Activated CD4-positive, alpha-beta T cell treated with anti-CD3 and anti-CD28 coated beads, Interleukin-2, Interleukin-4, amounts not matched to agents 100 ng/mL and 50 ng/mL, durations not matched to agents 16 hours and 8 hours (primary cell): Measurements from ENCODE around the gene BIK.

Experiments used
- DNase-seq: peaks from one replicate; pipeline ENCODE4 v3.0.0-alpha.2; 2020; ENCODE audit warnings: low spot score

Gene BIK

DNA sequence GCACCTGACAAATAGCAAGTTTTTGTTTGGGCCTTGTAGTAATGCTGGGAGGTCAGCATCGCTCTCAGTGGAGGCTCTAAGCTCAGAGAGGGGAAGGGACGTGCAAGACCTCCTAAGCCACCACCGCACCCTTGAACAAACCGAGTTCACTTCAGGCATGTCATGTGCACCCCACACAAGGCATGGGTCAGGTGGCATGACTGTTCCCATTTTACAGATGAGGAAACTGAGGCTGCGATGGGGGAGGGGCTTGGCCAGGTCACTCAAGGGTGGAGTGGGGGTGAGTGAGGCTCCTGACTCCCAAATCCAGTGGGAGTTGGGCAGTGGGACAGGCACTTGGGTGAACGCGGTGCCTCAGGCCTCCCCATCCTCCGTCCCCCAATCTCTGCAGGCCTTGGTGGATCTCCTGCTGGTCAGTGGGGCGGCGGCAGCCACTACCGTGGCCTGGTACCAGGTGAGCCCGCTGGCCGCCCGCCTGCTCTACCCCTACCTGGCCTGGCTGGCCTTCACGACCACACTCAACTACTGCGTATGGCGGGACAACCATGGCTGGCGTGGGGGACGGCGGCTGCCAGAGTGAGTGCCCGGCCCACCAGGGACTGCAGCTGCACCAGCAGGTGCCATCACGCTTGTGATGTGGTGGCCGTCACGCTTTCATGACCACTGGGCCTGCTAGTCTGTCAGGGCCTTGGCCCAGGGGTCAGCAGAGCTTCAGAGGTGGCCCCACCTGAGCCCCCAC, 52.0 kb downstream of the BIK start:
- no peak for DNase-seq

DNA sequence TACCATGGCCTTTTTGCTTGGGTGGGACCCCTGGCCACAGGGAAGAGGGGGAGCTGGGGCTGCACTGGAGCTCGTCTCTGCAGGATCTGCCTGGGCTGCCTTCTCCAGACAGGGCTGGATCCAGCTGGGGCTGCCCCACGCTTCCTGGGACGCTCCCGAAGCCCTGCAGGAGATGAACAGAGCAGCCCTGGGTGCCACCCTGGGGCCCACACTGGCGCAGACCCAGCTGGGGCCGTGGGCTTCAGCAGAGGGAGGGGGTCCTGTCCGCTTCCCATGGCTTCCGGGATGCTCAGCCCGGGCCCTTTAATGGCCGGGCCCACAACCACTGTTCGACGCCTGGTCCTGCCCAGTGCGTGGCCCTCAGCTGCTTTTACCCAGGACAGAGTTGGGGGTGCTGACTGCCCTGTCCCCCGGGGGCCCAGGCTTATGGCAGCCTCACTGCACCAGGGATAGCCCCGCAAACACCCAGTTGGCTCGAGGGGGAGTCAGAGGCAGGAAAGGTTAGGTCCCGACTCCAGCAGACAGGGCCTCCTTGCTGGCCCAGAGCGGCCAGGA, 52.8 kb downstream of the BIK start:
- no peak for DNase-seq

DNA sequence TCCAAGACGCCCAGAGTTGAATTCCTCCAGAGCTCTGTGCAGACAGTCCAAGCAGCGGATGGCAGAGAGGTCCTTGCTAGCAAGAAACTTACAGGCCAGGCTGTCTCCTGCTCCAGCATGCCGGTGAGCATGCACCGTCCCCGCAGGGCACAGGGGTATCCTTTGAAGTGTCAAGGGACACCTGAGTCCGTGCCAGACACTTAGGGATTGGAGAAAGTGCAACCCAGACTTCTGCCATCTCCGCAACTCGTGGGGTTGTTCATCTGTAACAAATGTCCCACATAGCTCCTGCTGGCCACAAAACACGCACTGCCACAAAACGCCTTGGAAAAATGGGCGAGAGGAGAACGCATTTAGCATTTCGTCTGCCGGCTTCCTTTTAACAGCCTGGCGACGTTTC, 54.1 kb downstream of the BIK start:
- DNase-seq: no peak

DNA sequence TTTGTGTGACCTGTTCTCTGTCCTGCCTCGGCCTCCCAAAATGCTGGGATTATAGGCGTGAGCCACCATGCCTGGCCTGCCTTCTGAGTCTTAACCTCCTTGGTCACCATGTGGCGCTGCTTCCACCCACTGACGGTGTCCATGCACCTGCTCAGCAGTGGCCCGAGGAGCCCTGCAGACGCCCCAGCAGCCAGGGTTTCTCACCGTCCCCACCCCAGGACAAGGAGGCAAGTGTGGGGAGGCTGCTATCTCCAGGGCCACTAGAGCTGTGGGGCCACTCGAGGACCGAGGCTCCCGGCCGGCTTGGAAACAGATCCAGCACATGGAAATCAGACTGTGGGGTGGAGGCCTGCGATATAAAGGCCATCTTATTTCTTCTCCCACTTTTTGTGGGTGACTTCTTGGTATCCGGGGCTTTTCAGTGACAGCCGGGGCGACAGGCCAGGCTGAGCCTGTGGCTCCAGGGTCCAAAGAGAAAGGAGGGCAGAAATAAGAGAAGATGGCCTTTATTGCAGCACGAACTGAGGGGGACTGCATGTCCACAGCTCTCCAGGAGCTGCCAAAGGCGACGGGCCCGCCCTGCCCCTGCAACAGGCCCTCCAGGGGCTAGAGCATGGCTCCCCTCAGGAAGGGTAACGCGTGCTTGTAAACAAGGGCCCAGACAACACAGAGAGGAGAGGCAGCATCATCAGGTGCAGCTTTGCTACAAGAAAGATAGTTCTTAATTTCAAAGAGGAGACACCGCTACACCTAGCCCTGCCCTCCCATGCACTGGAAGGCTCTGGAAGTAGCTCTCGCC, 55.8 kb downstream of the BIK start:
- no peak for DNase-seq

DNA sequence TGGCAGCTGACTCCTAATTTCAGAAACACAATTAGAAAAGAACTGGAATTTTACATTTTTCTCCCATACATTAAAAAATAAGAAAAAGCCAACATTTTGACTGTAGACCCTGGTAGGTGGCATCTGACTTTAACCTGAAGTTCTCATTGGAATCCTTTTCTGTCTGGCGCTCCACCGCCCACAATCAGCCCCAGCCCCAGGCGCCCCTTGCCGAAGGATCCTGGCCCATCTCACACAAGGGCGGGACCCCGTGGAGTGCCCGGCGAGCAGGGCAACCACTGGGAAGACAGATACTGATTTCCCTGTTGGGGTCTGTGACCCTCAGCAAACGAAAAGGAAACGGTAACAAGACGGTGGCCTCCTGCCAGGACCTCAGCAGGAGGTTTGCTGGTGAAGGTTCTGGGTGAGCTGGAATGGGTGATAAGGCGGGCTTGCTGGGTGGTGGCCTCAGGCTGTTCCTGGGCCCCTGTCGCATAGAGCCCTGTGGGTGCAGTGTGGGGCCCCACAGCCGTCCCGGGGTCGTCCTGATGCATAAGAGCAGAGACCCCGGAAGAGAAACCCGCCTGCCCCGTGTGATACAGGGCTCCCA, 56.5 kb downstream of the BIK start:
- DNase-seq: no peak

DNA sequence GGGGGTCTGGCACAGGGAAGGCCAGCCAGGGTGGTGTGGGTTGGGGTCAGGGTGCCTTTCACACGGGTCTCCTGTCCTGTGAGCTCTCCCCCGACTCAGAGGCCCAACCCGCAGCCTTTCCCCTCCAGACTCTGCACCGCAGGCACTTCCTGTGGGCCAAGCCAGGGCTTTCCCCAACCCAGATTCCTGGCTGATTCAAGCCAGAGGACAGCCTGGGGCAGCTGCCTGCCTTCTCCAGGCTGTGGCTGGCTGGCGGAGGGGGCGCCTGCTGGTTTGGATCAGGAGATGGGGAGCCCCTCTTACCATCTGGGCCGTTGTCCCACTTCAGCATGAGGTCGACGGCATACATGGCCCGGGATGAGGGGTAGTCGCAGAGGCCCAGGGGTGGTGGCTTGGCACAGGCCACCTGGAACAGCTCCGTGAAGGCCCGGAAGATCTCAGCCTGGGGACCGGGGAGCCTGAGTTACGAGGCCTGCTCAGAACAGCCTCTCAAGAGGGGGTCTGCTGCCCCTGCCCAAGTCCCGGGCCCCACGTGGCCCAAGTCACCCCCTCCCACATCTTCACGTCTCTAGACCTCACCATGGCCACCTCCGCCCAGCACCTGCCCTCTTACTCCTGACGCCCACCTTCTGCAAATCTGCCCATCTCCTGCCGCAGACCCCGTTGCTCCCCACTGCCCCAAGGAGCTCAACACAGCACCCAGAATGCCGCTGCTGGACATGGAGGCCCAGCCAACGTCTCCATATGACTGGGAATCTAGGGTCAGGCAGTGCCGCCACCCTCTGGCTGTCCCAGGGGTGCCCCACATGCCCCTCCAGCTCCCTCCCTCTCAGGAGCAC, 58.1 kb downstream of the BIK start:
- DNase-seq: no peak

DNA sequence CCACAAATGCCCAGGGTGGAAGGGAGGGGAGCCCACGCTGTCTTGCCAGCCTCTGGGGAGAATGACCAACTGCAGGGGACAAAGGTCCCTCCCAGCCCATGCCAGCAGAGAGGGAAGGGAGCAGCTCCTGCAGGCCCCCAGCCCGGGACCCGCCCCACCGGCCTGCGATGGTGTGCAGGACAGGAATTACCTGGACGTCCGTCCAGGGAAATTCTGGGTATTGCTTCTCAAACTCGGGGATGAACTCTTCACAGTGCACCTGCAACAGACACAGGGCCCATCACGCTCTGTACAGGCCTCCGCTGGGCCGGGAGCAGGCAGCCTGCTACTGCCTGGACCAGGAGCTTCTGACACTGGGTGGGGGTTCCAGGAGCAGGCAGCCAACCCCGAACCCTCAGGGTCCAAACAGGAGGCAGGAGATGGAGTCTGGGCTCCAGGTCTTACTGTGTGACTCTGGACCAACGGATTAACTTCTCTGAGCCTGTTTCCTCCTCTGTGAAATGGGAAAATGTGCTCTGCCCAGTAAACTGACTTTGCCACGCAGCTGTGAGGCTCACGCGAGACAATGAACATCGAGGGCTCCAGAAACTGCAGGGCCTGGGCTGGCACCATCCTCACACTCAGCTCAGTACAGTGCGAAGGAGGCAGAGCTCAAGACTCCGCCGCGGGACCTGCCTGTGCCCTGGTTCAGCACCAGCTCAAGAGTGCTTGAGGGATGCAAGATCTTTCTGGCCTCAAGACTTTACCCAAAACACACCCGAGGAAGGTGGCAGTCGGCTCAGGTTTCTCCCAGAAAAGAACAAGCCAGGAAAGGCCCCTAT, 59.0 kb downstream of the BIK start:
- no peak for DNase-seq

DNA sequence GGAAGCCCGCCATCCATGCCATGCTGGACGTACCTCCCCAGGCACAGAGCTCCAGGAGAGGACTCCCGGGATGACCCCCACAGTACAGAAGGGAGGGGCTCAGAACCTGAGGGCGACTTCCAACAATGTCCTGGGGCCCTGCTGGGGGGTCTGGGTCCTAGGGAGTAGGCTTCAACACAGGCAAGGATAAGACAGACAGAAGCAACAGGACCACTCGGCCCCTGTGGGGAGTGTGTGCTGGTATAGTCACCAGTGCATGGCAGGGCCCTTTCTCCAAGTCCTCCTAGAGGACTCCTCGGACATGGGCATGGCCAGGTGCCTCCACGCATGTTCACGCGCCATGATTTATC, 59.6 kb downstream of the BIK start:
- DNase-seq: no peak

DNA sequence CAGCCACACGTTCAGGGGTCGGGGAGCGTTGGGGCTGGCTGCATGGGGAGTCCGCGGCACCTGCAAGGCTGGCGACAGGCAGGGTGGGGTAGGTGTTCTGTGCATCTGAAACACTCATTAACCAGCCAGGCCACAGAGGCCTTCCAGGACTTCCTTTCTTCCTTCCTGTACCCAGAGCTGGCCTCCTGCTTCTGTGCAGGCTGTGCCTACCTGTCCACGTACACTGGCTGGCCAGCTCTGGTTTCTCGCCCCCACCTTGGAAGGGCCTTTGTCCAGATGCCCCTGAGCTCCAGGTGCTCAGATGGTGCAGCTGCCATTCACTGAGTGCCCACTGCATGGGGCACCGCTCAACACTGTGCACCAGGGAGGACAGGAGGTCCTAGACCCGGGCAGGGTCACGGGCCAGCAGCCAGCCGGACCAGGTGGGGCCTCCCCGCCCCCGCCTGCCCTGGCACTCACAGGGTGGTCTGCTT, 60.5 kb downstream of the BIK start:
- no peak for DNase-seq

DNA sequence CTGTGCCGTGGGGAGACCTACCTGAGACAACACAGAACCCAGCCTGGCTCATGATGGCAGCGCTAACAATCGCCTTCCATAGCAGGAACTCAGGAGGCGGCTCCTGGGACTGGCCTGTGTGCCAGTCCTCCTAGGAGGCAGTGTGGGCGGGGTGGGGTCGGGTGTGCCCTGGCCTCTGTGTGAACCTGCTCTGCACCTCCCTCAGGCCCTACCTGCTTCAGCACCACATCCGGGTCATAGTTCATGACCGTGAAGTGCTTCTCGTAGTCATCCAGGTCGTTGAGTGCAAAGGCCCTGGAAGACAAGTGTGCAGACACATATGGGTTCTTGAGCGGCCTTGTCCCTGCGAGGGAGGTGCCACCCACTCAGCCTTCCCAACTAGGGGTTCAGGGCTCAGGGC, 61.1 kb downstream of the BIK start:
- no peak for DNase-seq

DNA sequence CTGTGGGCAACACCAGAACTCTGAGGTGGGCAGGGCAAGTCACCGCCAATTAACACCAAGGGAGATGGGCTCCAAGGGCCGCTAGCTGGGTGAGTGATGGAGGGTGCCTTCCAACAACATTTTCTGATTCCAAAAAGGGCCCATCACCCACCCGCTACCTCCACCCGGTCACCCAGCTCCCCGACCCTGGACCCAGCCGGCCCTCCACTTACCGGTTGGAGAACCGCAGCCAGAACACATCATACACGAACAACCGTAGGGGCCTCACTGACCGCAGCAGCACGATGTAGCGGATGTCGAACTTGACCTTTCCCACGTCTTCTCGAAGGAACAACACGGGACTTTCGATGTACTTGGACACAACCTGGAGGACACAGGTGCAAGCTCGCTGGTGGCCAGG, 61.6 kb downstream of the BIK start:
- DNase-seq: no peak

DNA sequence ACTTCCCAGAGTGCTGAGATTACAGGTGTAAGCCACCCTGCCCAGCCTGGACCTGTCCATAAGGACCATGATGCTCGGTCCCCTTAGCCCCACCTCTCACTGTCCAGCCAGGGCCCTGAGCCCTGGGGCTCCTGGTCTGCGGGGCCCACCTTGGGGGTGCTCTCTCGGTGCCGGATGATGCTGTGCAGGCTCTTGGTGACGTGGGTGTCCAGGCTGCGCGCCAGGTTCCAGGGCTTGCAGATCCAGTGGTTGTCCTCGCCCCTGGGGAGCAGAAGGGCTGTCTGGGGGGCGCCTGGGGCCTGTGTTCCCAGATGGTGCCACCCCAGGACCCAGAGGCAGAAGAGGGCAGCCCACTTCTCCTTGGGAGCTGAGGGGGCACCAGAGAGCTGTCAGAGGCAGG, 63.0 kb downstream of the BIK start:
- DNase-seq: no peak

DNA sequence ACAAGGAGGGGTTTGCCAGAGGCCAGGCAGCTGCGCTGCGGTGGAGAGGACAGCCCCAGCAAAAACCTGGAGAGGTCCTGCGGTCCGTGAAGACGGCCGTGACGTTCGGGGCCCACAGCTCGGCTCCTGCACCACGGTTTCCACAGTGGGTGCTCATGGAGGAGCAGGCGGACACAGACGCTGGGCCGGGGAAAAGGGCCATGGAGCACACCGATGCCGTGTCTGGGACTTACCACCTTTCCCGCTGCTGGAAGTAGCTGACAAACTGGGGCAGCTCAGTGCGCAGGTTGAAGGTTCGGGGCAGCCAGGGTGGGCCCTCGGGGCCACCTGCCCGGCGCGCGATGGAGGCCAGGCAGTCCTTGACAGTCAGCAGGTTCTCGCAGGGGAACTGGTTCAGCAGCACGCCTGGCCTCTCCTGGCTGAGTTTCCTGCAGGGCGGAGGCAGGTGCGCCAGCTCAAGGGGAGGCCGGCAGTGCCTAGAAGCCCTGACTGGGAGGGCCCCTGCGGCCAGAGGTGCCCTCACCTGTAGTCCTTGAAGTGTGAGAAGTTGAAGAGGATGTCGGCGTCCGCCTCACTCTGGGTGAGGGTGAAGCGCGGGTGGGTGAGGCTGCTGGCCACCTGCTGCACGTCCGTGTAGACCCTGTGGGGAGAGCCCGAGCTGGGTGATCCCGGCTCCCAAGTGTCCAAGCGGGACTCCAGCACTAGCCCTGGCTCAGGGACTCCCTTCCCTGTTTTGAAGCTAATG, 63.6 kb downstream of the BIK start:
- no peak for DNase-seq

DNA sequence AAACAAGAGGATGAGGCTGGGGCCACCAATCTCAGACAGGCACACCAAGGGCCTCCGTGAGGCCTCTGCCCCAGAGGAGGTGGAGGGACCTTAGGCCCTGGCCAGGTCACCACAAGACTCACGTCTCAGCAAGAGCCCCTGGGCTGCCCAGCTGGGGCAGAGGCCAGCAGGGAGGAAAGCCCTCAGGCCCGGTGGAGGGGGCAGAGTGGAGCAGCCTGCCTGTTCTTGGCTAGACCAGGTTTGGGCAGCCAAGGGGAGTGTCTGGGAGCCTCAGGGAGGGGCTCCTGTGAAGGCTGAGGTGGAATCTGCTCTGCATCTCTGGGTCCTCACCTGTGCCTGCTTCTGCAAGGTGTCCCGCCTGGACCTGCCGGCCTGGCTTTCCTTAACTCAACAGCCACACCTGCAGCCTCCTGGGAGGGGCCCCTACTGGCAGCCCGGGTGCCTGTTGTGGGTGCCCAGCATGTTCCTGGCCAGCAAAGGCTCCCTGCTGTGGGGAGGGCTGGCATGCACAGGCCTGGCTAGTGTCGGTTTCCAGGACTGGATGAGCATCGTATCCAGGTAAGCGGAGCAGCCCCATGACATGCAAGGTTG, 64.5 kb downstream of the BIK start:
- DNase-seq: no peak

DNA sequence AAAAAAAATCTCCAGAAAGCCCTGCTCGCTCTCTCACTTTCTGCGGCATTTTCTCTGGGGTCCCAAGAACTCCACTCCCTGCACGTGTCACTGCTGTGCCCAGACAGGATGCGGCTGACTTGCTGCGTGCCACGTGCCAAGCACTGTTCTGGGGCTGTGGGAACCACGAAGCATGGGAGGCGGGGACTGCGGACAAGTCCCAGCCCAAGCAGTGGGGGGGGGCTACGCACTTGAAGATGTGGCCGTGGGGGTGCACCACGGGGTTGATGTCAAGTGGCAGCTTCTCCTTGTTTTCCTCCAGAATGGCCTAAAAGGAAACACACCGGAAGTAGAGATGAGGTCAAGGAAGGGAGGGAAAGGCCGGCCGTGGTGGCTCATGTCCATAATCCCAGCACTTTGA, 65.5 kb downstream of the BIK start:
- no peak for DNase-seq

DNA sequence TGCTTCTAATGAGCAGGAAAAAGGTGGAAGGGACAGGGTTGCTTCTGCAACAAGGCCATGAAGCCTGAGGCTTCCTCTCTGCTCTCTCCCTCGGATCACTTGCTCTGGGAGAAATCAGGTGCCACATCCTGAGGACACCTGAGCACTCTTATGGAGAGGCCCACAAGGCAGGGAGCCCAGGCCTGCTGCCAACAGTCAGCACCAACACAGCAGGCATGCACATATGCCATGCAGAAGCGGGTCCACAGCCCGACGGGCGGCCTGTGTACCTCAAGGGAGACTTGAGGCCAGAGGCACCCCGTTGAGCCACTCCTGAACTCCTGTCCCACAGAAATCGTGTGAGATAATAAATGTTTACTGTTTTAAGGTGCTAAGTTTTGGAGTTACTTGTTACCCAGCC, 66.9 kb downstream of the BIK start:
- DNase-seq: no peak
